ENCODE data around the gene MYO10. TPM values are rescaled to one million over a fixed set of nuclear protein-coding genes. Genes with fewer than 3 reads are reported as not detected.

Gene MYO10
- total RNA-seq, 2 experiments from 2014 or later = 0.03 to 1.7 TPM

DNA sequence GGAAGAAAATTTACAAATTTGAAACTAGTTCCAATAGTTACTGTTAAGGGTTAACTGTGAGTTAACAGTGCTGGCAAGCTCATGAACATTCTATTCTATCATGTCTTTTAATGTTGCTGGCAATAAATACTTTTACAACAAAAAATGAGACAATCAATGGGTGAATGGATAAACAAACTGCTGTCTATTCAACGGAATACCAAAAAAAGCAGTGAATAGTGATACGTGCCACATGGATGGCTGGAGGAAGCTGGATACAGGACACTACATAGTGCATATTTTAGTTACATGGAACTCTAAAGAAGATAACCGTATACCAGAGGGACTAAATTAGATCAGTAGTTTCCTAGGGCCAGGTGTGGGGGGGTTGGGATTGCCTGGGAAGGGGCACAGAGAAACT, 163.5 kb downstream of the MYO10 start:
- Histone ChIP-seq H3K79me2 (ENCODE audit: insufficient read depth, low read depth, low read length) (no peaks in the 10 kb centered on the region), H3K36me3 (ENCODE audit: insufficient read depth, low read length) (no peaks in the 10 kb centered on the region), H3K27ac (ENCODE audit: low read depth, low read length, poor library complexity, severe bottlenecking) (no peak overlapping the region), H3K9me2 (ENCODE audit: insufficient read depth, low read length) (no peaks in the 10 kb centered on the region), H4K20me1 (ENCODE audit: insufficient read depth, low read length) (no peaks in the 10 kb centered on the region), H3K4me3 (ENCODE audit: low read depth, low read length, poor library complexity, severe bottlenecking) (no peak overlapping the region), H3K4me1 (ENCODE audit: insufficient read depth, low read length, poor library complexity, severe bottlenecking) (no peaks in the 10 kb centered on the region), H3K4me2 (ENCODE audit: low read length) (no peak overlapping the region), H3K9me3 (ENCODE audit: low read length) (no peaks in the 10 kb centered on the region), H2AFZ (ENCODE audit: low read length) (no peak overlapping the region)
- intact Hi-C loops (cut with micrococcal nuclease; ENCODE audit: unreplicated experiment) = no loop called here
- ChIA-PET CTCF (ENCODE audit: unreplicated experiment) (no interaction called here), POLR2A (interaction anchor here (0.5 to 0.6 kb wide), 2 partner anchors 149 to 665 kb away, joined by 3 to 4 read pairs; no protein-coding TSS in a partner anchor)
- TF ChIP-seq EZH2phosphoT487 (IDR thresholded peaks at IDR 0.05; ENCODE audit: borderline replicate concordance, low read depth, low read length) = no peak
- no TSS peak for BruUV-seq (replicated peaks)
- no peak for DNase-seq (ENCODE audit: low spot score)

DNA sequence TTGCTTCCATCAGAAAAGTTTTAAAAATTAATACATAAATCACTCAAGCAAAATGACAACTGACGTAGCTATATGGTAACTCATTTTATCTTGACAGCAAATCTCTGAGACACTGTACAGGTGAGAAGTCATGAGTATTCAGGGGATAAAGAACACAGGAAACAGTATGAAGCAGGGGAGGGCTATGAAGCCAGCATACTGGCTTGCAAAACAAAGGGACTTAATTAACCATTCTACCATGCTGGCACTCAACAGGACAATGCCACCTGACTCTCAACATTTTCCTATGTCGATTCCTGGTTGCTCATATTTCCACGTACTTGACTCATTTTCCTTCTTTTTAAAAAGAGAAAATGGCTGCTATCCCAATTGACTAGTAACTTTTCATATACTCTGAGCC, 167.9 kb downstream of the MYO10 start:
- Histone ChIP-seq H3K4me2 (ENCODE audit: low read length) (no peak overlapping the region), H2AFZ (ENCODE audit: low read length) (no peak overlapping the region), H3K9me3 (ENCODE audit: low read length) (no peaks in the 10 kb centered on the region), H3K79me2 (ENCODE audit: insufficient read depth, low read depth, low read length) (no peaks in the 10 kb centered on the region), H3K9me2 (ENCODE audit: insufficient read depth, low read length) (no peaks in the 10 kb centered on the region), H4K20me1 (ENCODE audit: insufficient read depth, low read length) (no peaks in the 10 kb centered on the region), H3K4me3 (ENCODE audit: low read depth, low read length, poor library complexity, severe bottlenecking) (no peak overlapping the region), H3K27ac (ENCODE audit: low read depth, low read length, poor library complexity, severe bottlenecking) (no peak overlapping the region), H3K36me3 (ENCODE audit: insufficient read depth, low read length) (no peaks in the 10 kb centered on the region), H3K4me1 (ENCODE audit: insufficient read depth, low read length, poor library complexity, severe bottlenecking) (no peaks in the 10 kb centered on the region)
- no TSS peak for BruUV-seq (replicated peaks)
- TF ChIP-seq, protein P1, sequence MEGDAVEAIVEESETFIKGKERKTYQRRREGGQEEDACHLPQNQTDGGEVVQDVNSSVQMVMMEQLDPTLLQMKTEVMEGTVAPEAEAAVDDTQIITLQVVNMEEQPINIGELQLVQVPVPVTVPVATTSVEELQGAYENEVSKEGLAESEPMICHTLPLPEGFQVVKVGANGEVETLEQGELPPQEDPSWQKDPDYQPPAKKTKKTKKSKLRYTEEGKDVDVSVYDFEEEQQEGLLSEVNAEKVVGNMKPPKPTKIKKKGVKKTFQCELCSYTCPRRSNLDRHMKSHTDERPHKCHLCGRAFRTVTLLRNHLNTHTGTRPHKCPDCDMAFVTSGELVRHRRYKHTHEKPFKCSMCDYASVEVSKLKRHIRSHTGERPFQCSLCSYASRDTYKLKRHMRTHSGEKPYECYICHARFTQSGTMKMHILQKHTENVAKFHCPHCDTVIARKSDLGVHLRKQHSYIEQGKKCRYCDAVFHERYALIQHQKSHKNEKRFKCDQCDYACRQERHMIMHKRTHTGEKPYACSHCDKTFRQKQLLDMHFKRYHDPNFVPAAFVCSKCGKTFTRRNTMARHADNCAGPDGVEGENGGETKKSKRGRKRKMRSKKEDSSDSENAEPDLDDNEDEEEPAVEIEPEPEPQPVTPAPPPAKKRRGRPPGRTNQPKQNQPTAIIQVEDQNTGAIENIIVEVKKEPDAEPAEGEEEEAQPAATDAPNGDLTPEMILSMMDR (conservative IDR thresholded peaks at IDR 0.05; ENCODE audit: low read length) = no peak
- TF ChIP-seq EZH2phosphoT487 (IDR thresholded peaks at IDR 0.05; ENCODE audit: borderline replicate concordance, low read depth, low read length) = no peak
- POLR2A ChIA-PET = interaction anchor here (0.7 kb wide), 3 partner anchors 24 to 1312 kb away, joined by 3 to 5 read pairs (median 5); no protein-coding TSS in a partner anchor
- CTCF ChIA-PET (ENCODE audit: unreplicated experiment) = no interaction called here
- no peak for DNase-seq (ENCODE audit: low spot score)
- intact Hi-C loops (cut with micrococcal nuclease; ENCODE audit: unreplicated experiment) = no loop called here

DNA sequence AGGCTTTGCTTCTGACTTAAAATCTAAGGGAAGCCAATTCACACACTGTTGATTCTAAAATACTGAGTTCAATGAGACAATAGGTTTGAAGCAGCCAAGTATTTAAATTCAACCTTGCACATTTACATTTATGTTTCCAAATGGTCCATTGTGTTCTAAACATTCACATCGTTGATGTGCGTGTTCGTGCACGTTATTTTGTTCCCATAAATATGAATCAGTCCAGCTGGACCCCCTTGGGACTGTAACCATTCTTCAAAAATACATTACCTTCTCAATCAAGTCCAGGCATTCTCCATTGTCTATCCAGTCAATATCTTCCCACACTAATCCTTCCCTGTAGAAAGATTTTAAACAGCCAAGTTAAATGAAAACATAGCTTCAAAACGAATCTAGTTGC, 172.9 kb downstream of the MYO10 start:
- ChIA-PET POLR2A (interaction anchor here (0.6 to 1.8 kb wide), 2 partner anchors 9 to 11 kb away, joined by 3 to 6 read pairs; no protein-coding TSS in a partner anchor), CTCF (ENCODE audit: unreplicated experiment) (no interaction called here)
- H3K9me2 ChIP-seq (ENCODE audit: insufficient read depth, low read length) = no peaks in the 10 kb centered on the region
- no peak overlapping the region for H2AFZ ChIP-seq (ENCODE audit: low read length)
- no peak overlapping the region for H3K4me3 ChIP-seq (ENCODE audit: low read depth, low read length, poor library complexity, severe bottlenecking)
- no peak overlapping the region for H3K4me2 ChIP-seq (ENCODE audit: low read length)
- no peak for TF ChIP-seq EZH2phosphoT487 (IDR thresholded peaks at IDR 0.05; ENCODE audit: borderline replicate concordance, low read depth, low read length)
- TF ChIP-seq, protein P1 (conservative IDR thresholded peaks at IDR 0.05; ENCODE audit: low read length) = no peak
- BruUV-seq (replicated peaks) = no TSS peak
- intact Hi-C loops (cut with micrococcal nuclease; ENCODE audit: unreplicated experiment) = no loop called here
- H3K36me3 ChIP-seq (ENCODE audit: insufficient read depth, low read length) = no peaks in the 10 kb centered on the region
- no peak for DNase-seq (ENCODE audit: low spot score)
- no peaks in the 10 kb centered on the region for H3K4me1 ChIP-seq (ENCODE audit: insufficient read depth, low read length, poor library complexity, severe bottlenecking)
- no peak overlapping the region for H3K27ac ChIP-seq (ENCODE audit: low read depth, low read length, poor library complexity, severe bottlenecking)
- no peaks in the 10 kb centered on the region for H3K79me2 ChIP-seq (ENCODE audit: insufficient read depth, low read depth, low read length)
- no peaks in the 10 kb centered on the region for H4K20me1 ChIP-seq (ENCODE audit: insufficient read depth, low read length)
- H3K9me3 ChIP-seq (ENCODE audit: low read length) = no peaks in the 10 kb centered on the region

Measured in OCI-LY7 (cell line).